ENCODE data around the gene HBA2. TPM values are rescaled to one million over a fixed set of nuclear protein-coding genes. Genes with fewer than 3 reads are reported as not detected.
"Not testable (repeated sequence)": the region's sequence is repeated elsewhere in the genome, so short reads cannot be mapped to it uniquely, and the experiment has no call there.

Gene HBA2
- not detected in 2 replicates for total RNA-seq (2014; rRNA removed)
- not detected for Bru-seq, nascent RNA
- not detected for BruChase-seq, experiment 1, labeled RNA remaining after a 6-hour chase
- not detected for BruChase-seq, experiment 2, labeled RNA remaining after a 2-hour chase
- long read RNA-seq, result 0 reads

DNA sequence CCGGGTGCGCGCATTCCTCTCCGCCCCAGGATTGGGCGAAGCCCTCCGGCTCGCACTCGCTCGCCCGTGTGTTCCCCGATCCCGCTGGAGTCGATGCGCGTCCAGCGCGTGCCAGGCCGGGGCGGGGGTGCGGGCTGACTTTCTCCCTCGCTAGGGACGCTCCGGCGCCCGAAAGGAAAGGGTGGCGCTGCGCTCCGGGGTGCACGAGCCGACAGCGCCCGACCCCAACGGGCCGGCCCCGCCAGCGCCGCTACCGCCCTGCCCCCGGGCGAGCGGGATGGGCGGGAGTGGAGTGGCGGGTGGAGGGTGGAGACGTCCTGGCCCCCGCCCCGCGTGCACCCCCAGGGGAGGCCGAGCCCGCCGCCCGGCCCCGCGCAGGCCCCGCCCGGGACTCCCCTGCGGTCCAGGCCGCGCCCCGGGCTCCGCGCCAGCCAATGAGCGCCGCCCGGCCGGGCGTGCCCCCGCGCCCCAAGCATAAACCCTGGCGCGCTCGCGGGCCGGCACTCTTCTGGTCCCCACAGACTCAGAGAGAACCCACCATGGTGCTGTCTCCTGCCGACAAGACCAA lies at the start of gene HBA2:
Gene HBA2, plus strand, starts transcription at position 503 of the 568 bp plus-strand sequence. Its CDS starts 37 bp downstream, at position 540.
- POLR2A ChIA-PET (ENCODE audit: unreplicated experiment); H3K27ac ChIP-seq (ENCODE audit: low read length); H3K36me3 ChIP-seq (ENCODE audit: low read depth, low read length); H3K4me1 ChIP-seq (ENCODE audit: insufficient read depth, low read length); H3K9ac ChIP-seq (ENCODE audit: low read length); H3K4me3 ChIP-seq (ENCODE audit: low read length); H3K4me2 ChIP-seq (ENCODE audit: low read length); ATAC-seq; H2AFZ ChIP-seq (ENCODE audit: low read length); H3K79me2 ChIP-seq (ENCODE audit: low read length); BruUV-seq (replicated peaks); H3K27me3 ChIP-seq (ENCODE audit: low read length); CTCF ChIA-PET; H4K20me1 ChIP-seq (ENCODE audit: low read length); H3F3A ChIP-seq (ENCODE audit: low read length, unreplicated experiment); H3K9me3 ChIP-seq (ENCODE audit: low read length); H3K9me2 ChIP-seq (replicated peaks; ENCODE audit: low read length); DNase-seq; intact Hi-C loops (cut with micrococcal nuclease): not testable (repeated sequence)

DNA sequence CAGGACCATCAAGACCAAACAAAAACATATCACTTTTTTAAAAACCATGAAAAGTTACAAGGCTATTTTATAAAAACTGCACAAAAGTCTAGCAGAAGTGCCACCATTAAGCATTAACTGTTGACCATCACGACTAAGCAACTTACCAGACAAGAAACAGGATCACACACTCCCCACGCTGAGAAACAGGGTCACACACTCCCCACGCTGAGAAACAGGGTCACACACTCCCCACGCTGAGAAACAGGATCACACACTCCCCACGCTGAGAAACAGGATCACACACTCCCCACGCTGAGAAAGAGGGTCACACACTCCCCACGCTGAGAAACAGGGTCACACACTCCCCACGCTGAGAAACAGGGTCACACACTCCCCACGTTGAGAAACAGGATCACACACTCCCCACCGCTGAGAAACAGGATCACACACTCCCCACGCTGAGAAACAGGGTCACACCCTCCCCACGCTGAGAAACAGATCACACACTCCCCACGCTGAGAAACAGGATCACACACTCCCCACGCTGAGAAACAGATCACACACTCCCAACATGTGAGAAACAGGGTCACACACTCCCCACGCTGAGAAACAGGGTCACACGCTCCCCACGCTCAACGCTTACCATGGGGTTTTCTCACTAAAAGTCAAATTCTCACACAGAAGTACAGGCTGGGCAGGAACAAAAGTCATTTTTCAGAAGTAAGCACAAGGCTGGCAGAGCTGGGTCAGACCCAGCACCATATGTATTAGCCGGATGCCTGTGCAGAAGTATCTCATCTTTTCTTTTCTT lies 48.9 kb upstream of the HBA2 start:
- H4K20me1 ChIP-seq (ENCODE audit: low read length); H3K27ac ChIP-seq (ENCODE audit: low read length); H3F3A ChIP-seq (ENCODE audit: low read length, unreplicated experiment); POLR2A ChIA-PET (ENCODE audit: unreplicated experiment); intact Hi-C loops (cut with micrococcal nuclease); H3K27me3 ChIP-seq (ENCODE audit: low read length); H3K9me3 ChIP-seq (ENCODE audit: low read length); CTCF ChIA-PET; H3K4me1 ChIP-seq (ENCODE audit: insufficient read depth, low read length); H3K4me2 ChIP-seq (ENCODE audit: low read length); H3K4me3 ChIP-seq (ENCODE audit: low read length); H3K36me3 ChIP-seq (ENCODE audit: low read depth, low read length); H3K9me2 ChIP-seq (replicated peaks; ENCODE audit: low read length); H2AFZ ChIP-seq (ENCODE audit: low read length); H3K9ac ChIP-seq (ENCODE audit: low read length); DNase-seq; H3K79me2 ChIP-seq (ENCODE audit: low read length); BruUV-seq (replicated peaks); ATAC-seq: not testable (repeated sequence)

DNA sequence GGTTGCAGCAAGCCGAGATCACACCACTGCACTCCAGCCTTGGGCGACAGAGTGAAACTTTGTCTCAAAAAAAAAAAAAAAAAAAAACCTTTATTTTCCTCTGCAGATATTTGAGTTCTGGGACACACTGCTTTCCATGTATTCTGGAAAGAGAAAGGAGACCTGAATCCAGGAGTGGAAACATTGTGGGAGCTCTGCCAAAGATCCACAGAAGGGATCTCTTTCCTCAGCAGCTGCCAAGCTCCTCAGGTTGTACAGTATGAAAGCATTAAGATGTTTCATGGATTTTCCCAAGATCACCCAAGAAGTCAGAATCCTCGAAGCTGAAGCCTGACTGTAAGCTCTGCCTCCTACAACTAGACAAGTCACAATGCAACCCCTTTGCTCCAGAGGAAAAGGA lies 47.7 kb upstream of the HBA2 start:
- H3K9me2 ChIP-seq (replicated peaks; ENCODE audit: low read length), result no peaks in the 10 kb centered on the region
- H4K20me1 ChIP-seq (ENCODE audit: low read length), result no peaks in the 10 kb centered on the region
- peaks cover 5% of the 10 kb centered on the region; the same call in 1 of the 2 replicates for H3K79me2 ChIP-seq (ENCODE audit: low read length)
- no peaks in the 10 kb centered on the region for H3K27me3 ChIP-seq (ENCODE audit: low read length)
- H3K4me2 ChIP-seq (ENCODE audit: low read length), result no peak overlapping the region
- no TSS peak for BruUV-seq (replicated peaks)
- intact Hi-C loops (cut with micrococcal nuclease), result no loop called here
- ChIA-PET CTCF (interaction anchor here (0.7 kb wide), 1 partner anchor 237 kb away, joined by 10 read pairs; no protein-coding TSS in a partner anchor), POLR2A (ENCODE audit: unreplicated experiment) (no interaction called here)
- no peak overlapping the region for H3K4me3 ChIP-seq (ENCODE audit: low read length)
- no peaks in the 10 kb centered on the region for H3F3A ChIP-seq (ENCODE audit: low read length, unreplicated experiment)
- no peak for TF ChIP-seq EZH2 (IDR thresholded peaks at IDR 0.05; ENCODE audit: low read length, unreplicated experiment)
- TF ChIP-seq EZH2phosphoT487 (IDR thresholded peaks at IDR 0.05; ENCODE audit: borderline replicate concordance, low read length), result no peak
- no peak for DNase-seq
- no peak overlapping the region for H2AFZ ChIP-seq (ENCODE audit: low read length)
- no peaks in the 10 kb centered on the region for H3K36me3 ChIP-seq (ENCODE audit: low read depth, low read length)
- no peak overlapping the region for H3K9ac ChIP-seq (ENCODE audit: low read length)
- ATAC-seq, result no peak
- H3K27ac ChIP-seq (ENCODE audit: low read length), result no peak overlapping the region
- H3K9me3 ChIP-seq (ENCODE audit: low read length), result no peaks in the 10 kb centered on the region
- H3K4me1 ChIP-seq (ENCODE audit: insufficient read depth, low read length), result no peaks in the 10 kb centered on the region

DNA sequence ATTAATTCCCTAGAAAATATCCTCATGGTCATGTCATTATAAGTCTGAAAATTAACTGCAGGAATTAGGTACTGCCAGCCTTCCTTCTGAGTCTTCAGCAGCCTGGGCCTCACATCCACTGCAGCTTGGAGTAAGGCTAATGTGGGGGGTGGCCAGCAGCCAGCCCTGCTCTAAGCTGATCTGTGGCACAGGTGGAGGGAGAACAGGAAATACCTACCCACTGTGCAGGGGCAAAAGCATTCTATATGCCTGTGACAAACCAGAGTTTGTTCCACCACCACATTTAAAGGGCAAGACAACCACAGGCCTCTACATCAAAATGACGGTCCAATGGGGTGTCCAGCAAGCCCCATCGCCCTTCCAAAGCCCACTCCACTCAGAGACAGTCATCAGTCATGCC lies 43.6 kb upstream of the HBA2 start:
- H3K79me2 ChIP-seq (ENCODE audit: low read length), result peaks cover 37% of the 10 kb centered on the region
- H2AFZ ChIP-seq (ENCODE audit: low read length), result no peak overlapping the region
- no peak overlapping the region for H3K27ac ChIP-seq (ENCODE audit: low read length)
- CTCF ChIA-PET, result no interaction called here
- no peaks in the 10 kb centered on the region for H4K20me1 ChIP-seq (ENCODE audit: low read length)
- H3K9me3 ChIP-seq (ENCODE audit: low read length), result no peaks in the 10 kb centered on the region
- no peak overlapping the region for H3K4me2 ChIP-seq (ENCODE audit: low read length)
- DNase-seq, result no peak
- POLR2A ChIA-PET (ENCODE audit: unreplicated experiment), result no interaction called here
- BruUV-seq (replicated peaks), result no TSS peak
- no peaks in the 10 kb centered on the region for H3F3A ChIP-seq (ENCODE audit: low read length, unreplicated experiment)
- no peak for ATAC-seq
- intact Hi-C loops (cut with micrococcal nuclease), result no loop called here
- H3K4me1 ChIP-seq (ENCODE audit: insufficient read depth, low read length), result no peaks in the 10 kb centered on the region
- no peaks in the 10 kb centered on the region for H3K27me3 ChIP-seq (ENCODE audit: low read length)
- TF ChIP-seq, protein P1, sequence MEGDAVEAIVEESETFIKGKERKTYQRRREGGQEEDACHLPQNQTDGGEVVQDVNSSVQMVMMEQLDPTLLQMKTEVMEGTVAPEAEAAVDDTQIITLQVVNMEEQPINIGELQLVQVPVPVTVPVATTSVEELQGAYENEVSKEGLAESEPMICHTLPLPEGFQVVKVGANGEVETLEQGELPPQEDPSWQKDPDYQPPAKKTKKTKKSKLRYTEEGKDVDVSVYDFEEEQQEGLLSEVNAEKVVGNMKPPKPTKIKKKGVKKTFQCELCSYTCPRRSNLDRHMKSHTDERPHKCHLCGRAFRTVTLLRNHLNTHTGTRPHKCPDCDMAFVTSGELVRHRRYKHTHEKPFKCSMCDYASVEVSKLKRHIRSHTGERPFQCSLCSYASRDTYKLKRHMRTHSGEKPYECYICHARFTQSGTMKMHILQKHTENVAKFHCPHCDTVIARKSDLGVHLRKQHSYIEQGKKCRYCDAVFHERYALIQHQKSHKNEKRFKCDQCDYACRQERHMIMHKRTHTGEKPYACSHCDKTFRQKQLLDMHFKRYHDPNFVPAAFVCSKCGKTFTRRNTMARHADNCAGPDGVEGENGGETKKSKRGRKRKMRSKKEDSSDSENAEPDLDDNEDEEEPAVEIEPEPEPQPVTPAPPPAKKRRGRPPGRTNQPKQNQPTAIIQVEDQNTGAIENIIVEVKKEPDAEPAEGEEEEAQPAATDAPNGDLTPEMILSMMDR (conservative IDR thresholded peaks at IDR 0.05; ENCODE audit: low read depth, low read length), result no peak
- TF ChIP-seq EZH2phosphoT487 (IDR thresholded peaks at IDR 0.05; ENCODE audit: borderline replicate concordance, low read length) (no peak), EZH2 (IDR thresholded peaks at IDR 0.05; ENCODE audit: low read length, unreplicated experiment) (no peak)
- H3K4me3 ChIP-seq (ENCODE audit: low read length), result no peak overlapping the region
- H3K9ac ChIP-seq (ENCODE audit: low read length), result no peak overlapping the region
- no peaks in the 10 kb centered on the region for H3K36me3 ChIP-seq (ENCODE audit: low read depth, low read length)
- no peaks in the 10 kb centered on the region for H3K9me2 ChIP-seq (replicated peaks; ENCODE audit: low read length)

Data from PC-3 (cell line).